DOHH2 (cell line): Measurements from ENCODE around the gene PRKN.

Experiments
- H3F3A ChIP-seq: fragments of 200-600 bp; sonication (generic), shearing (Covaris generic); 2 replicates; pipeline ENCODE4 v1.6.0; 2016; ENCODE audit warnings: antibody characterized with exemption, mild to moderate bottlenecking; ENCODE audit not compliant: control insufficient read depth, insufficient read depth
- H3K27ac ChIP-seq: fragments of 200-600 bp; sonication (generic); 2 replicates; pipeline ENCODE4 v1.5.1; 2014; ENCODE audit warnings: low read depth, mild to moderate bottlenecking, low read length, moderate library complexity
- H3K27me3 ChIP-seq: fragments of 200-600 bp; sonication (generic); 2 replicates; pipeline ENCODE4 v1.6.1; 2014; ENCODE audit warnings: mild to moderate bottlenecking, low read length, mixed read lengths; ENCODE audit not compliant: control insufficient read depth
- H3K36me3 ChIP-seq: fragments of 200-600 bp; sonication (generic); 2 replicates; pipeline ENCODE4 v1.6.1; 2014; ENCODE audit warnings: mild to moderate bottlenecking, low read length, moderate library complexity, mixed read lengths; ENCODE audit not compliant: control insufficient read depth
- H3K4me1 ChIP-seq: fragments of 200-600 bp; sonication (generic); 2 replicates; pipeline ENCODE4 v1.6.1; 2014; ENCODE audit warnings: mild to moderate bottlenecking, low read length, mixed read lengths; ENCODE audit not compliant: control insufficient read depth
- H3K4me2 ChIP-seq: fragments of 200-600 bp; sonication (generic); 2 replicates; pipeline ENCODE4 v1.6.0; 2014; ENCODE audit warnings: mild to moderate bottlenecking, low read length, moderate library complexity
- H3K4me3 ChIP-seq: fragments of 200-600 bp; sonication (generic); 2 replicates; pipeline ENCODE4 v1.5.1; 2014; ENCODE audit warnings: mild to moderate bottlenecking, low read length, mixed read lengths
- H3K79me2 ChIP-seq: fragments of 200-600 bp; sonication (generic); 2 replicates; pipeline ENCODE4 v1.6.1; 2014; ENCODE audit warnings: mild to moderate bottlenecking, low read length, mixed read lengths; ENCODE audit not compliant: control insufficient read depth
- H3K9me2 ChIP-seq: fragments of 200-600 bp; sonication (generic); replicated peaks from 2 replicates; pipeline ENCODE4 v1.6.1; 2014; ENCODE audit warnings: mild to moderate bottlenecking, low read length, mixed read lengths; ENCODE audit not compliant: control insufficient read depth
- H3K9me3 ChIP-seq: fragments of 200-600 bp; sonication (generic); 2 replicates; pipeline ENCODE4 v1.6.1; 2014; ENCODE audit warnings: antibody characterized with exemption, low read length, mixed read lengths; ENCODE audit not compliant: control insufficient read depth, insufficient read depth
- H4K20me1 ChIP-seq: fragments of 200-600 bp; sonication (generic); 2 replicates; pipeline ENCODE4 v1.6.0; 2014; ENCODE audit warnings: low read depth, mild to moderate bottlenecking, antibody characterized with exemption, low read length, moderate library complexity; ENCODE audit not compliant: control insufficient read depth, insufficient read depth
- CTCF ChIP-seq: fragments of 200-600 bp; sonication (generic); IDR thresholded peaks from one replicate; pipeline ENCODE4 v1.5.1; 2014; ENCODE audit warnings: antibody characterized with exemption, mild to moderate bottlenecking, low read depth, low read length; ENCODE audit not compliant: poor library complexity, severe bottlenecking
- EZH2phosphoT487 ChIP-seq: fragments of 200-600 bp; sonication (generic); IDR thresholded peaks from 2 replicates; pipeline ENCODE4 v1.6.1; 2017; ENCODE audit warnings: borderline replicate concordance, mild to moderate bottlenecking, antibody characterized with exemption, low read length, moderate library complexity, mixed read lengths

The PRKN gene

GRCh38 chr6:162289972-162290371 lies 437.6 kb downstream of the PRKN start:
- Histone ChIP-seq H3K4me1 (no peaks in the 10 kb centered on the region), H3K27me3 (no peaks in the 10 kb centered on the region), H3K9me3 (no peaks in the 10 kb centered on the region), H3K4me3 (no peak overlapping the region), H3K27ac (no peak overlapping the region), H3K36me3 (no peaks in the 10 kb centered on the region), H3F3A (no peaks in the 10 kb centered on the region), H3K9me2 (no peaks in the 10 kb centered on the region), H3K79me2 (no peaks in the 10 kb centered on the region), H3K4me2 (no peak overlapping the region), H4K20me1 (no peaks in the 10 kb centered on the region)
- no peak for TF ChIP-seq CTCF

GRCh38 chr6:162273986-162274385 lies 453.6 kb downstream of the PRKN start:
- Histone ChIP-seq H3K36me3 (no peaks in the 10 kb centered on the region), H3K4me3 (no peak overlapping the region), H3K79me2 (no peaks in the 10 kb centered on the region), H3K9me2 (no peaks in the 10 kb centered on the region), H3F3A (no peaks in the 10 kb centered on the region), H4K20me1 (no peaks in the 10 kb centered on the region), H3K27me3 (no peaks in the 10 kb centered on the region), H3K4me2 (no peak overlapping the region), H3K9me3 (no peaks in the 10 kb centered on the region), H3K27ac (no peak overlapping the region), H3K4me1 (no peaks in the 10 kb centered on the region)
- TF ChIP-seq EZH2phosphoT487 (no peak), CTCF (no peak)

- Histone ChIP-seq H3K4me2 (no peak overlapping the region), H3K9me3 (no peaks in the 10 kb centered on the region), H3K27ac (no peak overlapping the region), H3K4me1 (no peaks in the 10 kb centered on the region), H3K36me3 (no peaks in the 10 kb centered on the region), H3K27me3 (no peaks in the 10 kb centered on the region), H4K20me1 (no peaks in the 10 kb centered on the region), H3K9me2 (no peaks in the 10 kb centered on the region; the same call in 1 of the 2 replicates), H3K79me2 (no peaks in the 10 kb centered on the region), H3F3A (no peaks in the 10 kb centered on the region), H3K4me3 (no peak overlapping the region)
- TF ChIP-seq CTCF (no peak), EZH2phosphoT487 (no peak)
Measured at GRCh38 chr6:162271922-162272321, 455.6 kb downstream of the PRKN start.

GRCh38 chr6:162270966-162271365 lies 456.6 kb downstream of the PRKN start:
- Histone ChIP-seq H3K4me3 (no peak overlapping the region), H3K9me2 (no peaks in the 10 kb centered on the region; the same call in 1 of the 2 replicates), H3K4me2 (no peak overlapping the region), H3K79me2 (no peaks in the 10 kb centered on the region), H3F3A (no peaks in the 10 kb centered on the region), H3K9me3 (no peaks in the 10 kb centered on the region), H3K4me1 (no peaks in the 10 kb centered on the region), H3K27me3 (no peaks in the 10 kb centered on the region), H4K20me1 (no peaks in the 10 kb centered on the region), H3K27ac (no peak overlapping the region), H3K36me3 (no peaks in the 10 kb centered on the region)
- TF ChIP-seq CTCF, result no peak
- no peak for TF ChIP-seq EZH2phosphoT487
